Stimulated activated CD4-positive, alpha-beta T cell treated with anti-CD3 and anti-CD28 coated beads, TNF-alpha, amount 100 ng/mL, for 24 hours (primary cell): ENCODE results near the gene ARPC4.
"Not testable (repeated sequence)": the region's sequence is repeated elsewhere in the genome, so short reads cannot be mapped to it uniquely, and the experiment has no call there.

Experiments used
- DNase-seq, 3 experiments: peaks; one replicate each; pipeline ENCODE4 v3.0.0-alpha.2; 2020; ENCODE audit warnings: low read depth in 3 of 3

ARPC4 gene

GRCh38 chr3:9770276-9770812 is 22.5 kb upstream of the ARPC4 start:
- DNase-seq, result no peak

- not testable (repeated sequence) for DNase-seq
Measured at GRCh38 chr3:9771007-9771406, 21.9 kb upstream of the ARPC4 start.

DNA sequence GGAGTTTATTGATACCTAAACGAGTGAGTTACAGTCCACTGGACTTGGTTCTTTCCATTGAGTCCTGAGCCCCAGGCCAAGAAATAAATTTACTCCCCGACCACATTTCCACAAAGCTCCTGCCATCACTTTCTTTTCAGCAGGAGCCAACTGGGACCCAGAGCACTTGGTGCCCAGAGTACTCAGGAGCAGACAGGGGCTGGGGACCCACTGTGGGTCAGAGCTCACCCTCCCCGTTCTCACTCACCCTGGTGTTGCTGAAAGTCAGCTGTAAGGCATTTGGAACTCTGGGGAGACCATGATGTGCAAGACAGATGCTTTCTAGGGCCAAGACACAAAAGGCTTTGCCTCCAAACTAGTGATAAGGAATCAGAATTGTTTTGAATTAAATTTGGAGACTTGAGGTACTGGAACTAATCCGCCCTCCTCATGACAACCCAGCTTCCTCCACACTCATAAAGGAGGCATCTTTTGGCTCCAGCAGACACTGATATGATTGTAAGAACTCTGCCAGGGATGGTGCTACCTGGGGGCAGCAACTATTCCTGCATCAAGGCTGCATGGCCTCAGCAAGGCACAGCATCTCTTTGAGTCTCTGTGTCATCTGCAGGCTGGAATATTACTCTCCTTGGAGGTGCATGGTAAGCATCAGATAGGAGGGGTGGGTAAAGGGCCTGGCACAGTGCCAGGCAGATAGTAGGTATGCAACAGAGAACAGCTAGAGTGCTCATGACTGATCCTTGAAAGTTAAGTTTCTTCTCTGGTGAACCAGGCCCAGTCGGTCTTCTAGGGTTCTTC is 15.8 kb upstream of the ARPC4 start:
- peak in 1 of 3 experiments; percentile 22 for DNase-seq

GRCh38 chr3:9777694-9778021 is 15.2 kb upstream of the ARPC4 start:
- no peak for DNase-seq

- peak; percentile 49 to 68 (median 58) for DNase-seq
Measured at GRCh38 chr3:9778143-9779074, 14.5 kb upstream of the ARPC4 start.

DNA sequence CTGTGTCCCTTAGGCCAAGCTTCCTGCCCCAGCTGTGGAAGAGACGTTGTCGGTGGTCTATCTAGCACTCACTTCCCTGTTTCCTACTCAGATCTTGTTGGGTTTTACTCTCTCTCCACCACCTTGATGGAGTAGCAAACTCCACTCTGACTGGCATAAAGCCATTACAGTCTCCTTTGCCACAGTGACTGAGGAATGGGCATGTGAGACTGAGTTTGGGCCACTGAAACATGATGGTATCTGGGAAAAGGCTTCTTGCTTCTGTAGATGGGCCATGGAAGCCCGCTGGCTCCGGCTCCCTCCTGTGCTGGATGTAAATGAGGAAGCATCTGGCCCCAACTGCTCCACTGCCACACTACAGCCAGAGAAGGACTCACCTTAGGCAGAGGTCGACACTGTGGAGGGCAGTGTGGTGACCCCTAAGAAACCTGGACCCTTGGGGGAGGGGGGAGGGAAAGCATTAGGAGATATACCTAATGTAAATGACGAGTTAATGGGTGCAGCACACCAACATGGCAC is 13.7 kb upstream of the ARPC4 start:
- DNase-seq, result no peak

GRCh38 chr3:9779721-9780457 is 13.0 kb upstream of the ARPC4 start:
- peak in 1 of 3 experiments; percentile 29 for DNase-seq

DNA sequence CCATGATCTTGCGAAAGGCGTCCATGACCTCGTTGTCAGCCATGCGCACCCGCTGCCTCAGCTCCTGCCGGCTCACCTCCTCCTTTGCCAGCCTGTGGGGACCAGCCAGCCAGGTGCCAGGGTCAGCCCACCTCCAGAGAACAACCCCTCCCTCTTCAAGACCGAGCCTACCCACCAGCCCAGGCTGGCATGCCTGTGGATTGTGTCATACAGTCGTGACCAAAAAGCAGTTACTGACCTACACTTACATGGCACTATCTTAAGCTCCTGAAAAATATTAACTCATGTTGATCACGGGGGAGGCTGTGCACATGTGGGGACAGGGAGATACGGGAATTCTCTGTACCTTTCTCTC is 12.4 kb upstream of the ARPC4 start:
- no peak for DNase-seq

GRCh38 chr3:9780910-9781309 is 12.0 kb upstream of the ARPC4 start:
- no peak for DNase-seq

GRCh38 chr3:9781551-9781950 is 11.3 kb upstream of the ARPC4 start:
- no peak for DNase-seq

GRCh38 chr3:9781978-9782603 is 10.8 kb upstream of the ARPC4 start:
- no peak for DNase-seq

DNA sequence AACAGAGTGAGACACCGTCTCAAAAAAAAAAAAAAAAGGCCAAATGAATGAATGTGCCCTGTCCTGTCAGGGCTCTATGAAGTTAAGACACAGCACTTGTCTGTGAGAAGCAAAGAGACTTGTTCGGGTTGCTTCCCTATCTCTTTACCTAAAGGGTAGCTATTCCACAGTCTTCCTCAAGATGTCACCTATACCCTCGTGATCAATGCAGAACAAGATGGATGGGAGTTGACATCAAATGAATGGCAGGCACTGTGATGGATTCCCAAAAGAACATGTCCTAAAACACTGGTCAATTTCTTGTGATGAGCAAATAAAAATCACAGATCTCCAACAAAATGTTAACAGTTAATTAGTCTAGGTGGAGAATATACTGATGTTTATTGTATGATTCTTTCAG is 10.1 kb upstream of the ARPC4 start:
- no peak for DNase-seq

- no peak for DNase-seq
Measured at GRCh38 chr3:9783954-9784353, 8.9 kb upstream of the ARPC4 start.

DNA sequence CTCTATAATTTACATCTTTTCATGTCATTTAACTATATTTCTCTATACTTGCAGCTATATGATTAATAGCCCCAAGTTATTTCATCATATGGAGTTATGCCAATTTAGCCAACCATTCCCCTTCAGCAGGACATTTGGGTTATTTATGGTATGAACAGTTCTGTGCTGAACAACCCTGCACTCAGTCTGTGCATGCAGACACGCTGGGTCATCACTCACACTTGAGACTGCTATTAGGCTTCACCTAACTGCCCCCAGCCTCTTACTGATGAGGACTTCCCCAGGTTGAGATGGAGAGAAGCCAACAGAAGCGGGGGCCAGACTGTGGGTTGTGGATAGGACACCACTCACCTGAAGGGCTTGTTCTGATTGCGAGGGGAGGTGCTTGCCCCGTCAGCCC is 7.9 kb upstream of the ARPC4 start:
- DNase-seq, result no peak

DNA sequence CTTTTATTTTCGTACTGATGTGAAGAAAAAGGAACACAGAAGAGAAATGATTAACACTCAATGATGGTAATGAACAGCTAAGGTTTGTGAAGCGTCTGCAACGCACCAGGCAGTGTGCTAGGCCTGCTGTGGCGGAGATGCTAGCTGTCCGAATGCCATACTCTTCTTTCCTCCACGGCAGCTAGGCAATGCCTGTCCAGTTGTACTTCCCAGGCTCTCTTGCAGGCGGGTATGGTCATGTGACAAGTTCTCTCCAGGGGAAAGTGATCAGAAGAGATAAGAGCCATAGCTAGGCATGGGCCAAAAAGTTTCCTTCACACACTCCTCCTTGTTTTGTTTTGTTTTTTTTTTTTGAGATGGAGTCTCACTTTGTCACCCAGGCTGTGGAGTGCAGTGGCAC is 7.3 kb upstream of the ARPC4 start:
- DNase-seq, result no peak

DNA sequence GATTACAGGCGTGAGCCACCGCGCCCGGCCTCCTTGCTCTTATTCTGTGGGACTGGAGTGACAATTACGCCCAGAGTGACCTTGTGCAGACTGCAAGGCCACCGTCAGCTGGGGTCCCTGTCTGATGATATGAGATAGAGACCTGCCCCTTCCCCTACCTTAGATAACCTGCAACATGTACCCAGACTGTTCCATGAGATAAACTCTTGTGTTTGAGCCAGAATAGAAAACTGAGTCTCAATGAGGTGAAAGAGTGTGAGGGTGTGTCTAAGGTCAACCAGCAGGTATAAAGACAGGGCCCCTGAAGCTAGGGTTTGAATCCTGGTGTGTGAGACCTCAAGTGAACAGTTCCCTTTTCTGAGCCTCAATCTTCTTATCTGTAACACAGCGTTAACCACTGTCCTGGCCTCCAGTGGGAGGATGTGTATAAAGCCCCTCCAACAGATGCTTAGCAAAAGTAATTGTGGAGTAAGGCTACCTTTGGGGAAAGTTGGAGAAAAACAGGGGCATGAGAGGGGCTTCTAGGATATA is 6.6 kb upstream of the ARPC4 start:
- DNase-seq, result no peak

GRCh38 chr3:9786825-9787669 is 5.8 kb upstream of the ARPC4 start:
- no peak for DNase-seq

- peak in 1 of 3 experiments; percentile 25 for DNase-seq
Measured at GRCh38 chr3:9787714-9788113, 5.2 kb upstream of the ARPC4 start.

DNA sequence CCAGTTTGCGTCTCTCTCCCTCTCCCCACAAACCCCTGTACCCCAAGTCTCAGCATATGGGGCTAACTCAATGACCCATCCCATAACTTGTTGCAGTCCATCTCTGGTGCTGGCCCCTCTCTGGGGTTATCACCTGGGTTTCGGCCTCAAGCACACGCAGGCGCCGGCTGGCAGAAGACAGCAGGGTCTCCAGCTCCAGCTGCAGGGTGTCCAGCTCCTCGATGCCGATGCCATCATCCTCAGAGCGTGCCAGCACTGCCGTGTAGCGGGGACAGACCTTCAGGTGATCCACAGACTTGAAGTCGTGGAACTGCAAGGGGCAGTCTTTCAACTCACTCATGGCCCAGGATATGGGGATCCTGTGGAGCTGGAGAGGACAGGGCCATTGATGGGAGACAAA is 1.8 kb upstream of the ARPC4 start:
- no peak for DNase-seq

DNA sequence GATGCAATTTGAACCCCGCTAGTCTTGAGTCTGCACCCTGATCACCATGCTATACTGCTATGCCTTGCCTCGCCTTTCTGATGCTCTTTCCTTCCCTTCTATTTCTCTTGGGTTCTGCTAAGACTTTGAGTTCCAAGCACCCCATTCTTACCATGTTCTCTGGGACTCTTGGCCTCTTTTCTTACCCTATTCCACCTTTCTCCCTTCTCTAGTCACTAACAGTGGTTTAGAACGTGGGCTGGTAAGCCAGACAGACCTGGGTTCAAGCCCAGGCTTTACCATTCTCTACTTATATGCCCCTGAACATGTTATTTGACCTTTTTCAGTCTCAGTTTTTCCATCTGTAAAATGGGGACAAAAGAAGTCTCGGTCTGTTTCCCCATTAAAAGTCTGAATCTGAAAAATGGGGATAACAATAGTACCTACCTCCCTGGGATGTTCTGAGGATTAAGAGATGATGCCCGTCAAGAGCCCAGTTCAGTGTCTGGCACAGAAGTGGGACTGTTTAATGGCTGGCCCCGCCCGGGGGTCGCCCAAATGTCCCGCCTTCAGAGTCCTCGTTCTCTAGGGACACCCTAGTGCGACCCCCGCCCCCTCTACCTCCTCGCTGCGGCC is 985 bp upstream of the ARPC4 start:
- no peak for DNase-seq
